Measurements from ENCODE around the gene ZSCAN18.

The ZSCAN18 gene

DNA sequence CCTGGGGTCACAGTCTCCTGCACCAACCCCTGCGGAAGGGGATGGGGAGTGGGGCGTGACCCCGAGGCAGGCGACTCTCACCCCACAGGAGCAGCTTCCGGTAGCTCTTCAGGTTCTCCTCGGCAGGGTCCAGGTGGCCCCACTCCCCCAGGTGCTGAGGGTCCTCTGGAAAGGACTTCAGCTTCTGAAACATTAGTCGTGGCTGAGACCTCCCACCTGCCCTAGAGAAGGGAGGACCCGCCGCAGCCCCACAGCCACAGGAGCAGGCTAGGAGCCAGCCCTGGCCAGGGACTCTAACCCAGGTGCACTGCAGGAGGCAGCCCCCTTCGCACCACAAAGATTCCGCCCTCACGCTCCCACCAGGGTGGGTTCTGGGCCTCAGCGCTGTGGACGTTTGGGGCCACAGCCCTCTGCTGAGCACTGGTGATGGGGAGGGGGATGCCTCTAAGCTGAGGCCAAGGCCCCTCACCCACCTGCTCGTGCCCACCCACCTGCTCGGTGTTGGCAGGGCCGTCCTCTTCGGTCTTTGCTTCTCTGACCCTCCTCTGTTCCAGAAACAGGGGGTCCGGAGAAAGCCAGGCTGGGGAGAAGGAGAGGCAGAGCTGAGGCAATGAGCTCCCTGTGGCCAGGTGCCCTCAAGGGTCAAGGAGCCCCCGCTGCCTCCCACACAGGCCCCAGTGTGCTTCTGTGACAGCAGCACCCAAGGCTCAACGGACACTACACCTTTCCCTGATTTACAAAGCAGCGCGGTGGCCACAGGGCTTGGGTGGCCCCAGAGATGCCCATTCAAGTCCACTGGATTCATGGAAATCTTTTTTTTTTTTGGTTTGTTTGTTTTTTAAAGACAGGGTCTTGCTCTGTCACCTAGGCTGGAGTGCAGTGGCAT, 11.0 kb downstream of the ZSCAN18 start:
- Histone ChIP-seq H3K9ac (ENCODE audit: low read length) (no peak overlapping the region), H2AFZ (ENCODE audit: low read length) (no peak overlapping the region), H3K27ac (ENCODE audit: low read depth, low read length, poor library complexity, severe bottlenecking) (no peak overlapping the region), H3K4me1 (ENCODE audit: insufficient read depth, low read length, severe bottlenecking) (no peaks in the 10 kb centered on the region), H3F3A (ENCODE audit: insufficient read depth, low read length) (no peaks in the 10 kb centered on the region), H3K9me3 (ENCODE audit: low read length) (peaks cover 10% of the 10 kb centered on the region; the same call in 1 of the 2 replicates), H4K20me1 (ENCODE audit: insufficient read depth, low read length) (no peaks in the 10 kb centered on the region), H3K4me3 (ENCODE audit: low read depth, low read length, poor library complexity, severe bottlenecking) (no peak overlapping the region), H3K9me2 (ENCODE audit: low read depth, low read length) (no peaks in the 10 kb centered on the region), H3K27me3 (ENCODE audit: insufficient read depth, low read length) (no peaks in the 10 kb centered on the region), H3K4me2 (ENCODE audit: low read length) (no peak overlapping the region), H3K79me2 (ENCODE audit: insufficient read depth, low read length) (no peaks in the 10 kb centered on the region), H3K36me3 (ENCODE audit: insufficient read depth, low read length) (peaks cover 68% of the 10 kb centered on the region)
- no peak for TF ChIP-seq CTCF (IDR thresholded peaks at IDR 0.05; ENCODE audit: low read length)
- no peak for TF ChIP-seq EZH2 (IDR thresholded peaks at IDR 0.05; ENCODE audit: borderline replicate concordance, low read length)

DNA sequence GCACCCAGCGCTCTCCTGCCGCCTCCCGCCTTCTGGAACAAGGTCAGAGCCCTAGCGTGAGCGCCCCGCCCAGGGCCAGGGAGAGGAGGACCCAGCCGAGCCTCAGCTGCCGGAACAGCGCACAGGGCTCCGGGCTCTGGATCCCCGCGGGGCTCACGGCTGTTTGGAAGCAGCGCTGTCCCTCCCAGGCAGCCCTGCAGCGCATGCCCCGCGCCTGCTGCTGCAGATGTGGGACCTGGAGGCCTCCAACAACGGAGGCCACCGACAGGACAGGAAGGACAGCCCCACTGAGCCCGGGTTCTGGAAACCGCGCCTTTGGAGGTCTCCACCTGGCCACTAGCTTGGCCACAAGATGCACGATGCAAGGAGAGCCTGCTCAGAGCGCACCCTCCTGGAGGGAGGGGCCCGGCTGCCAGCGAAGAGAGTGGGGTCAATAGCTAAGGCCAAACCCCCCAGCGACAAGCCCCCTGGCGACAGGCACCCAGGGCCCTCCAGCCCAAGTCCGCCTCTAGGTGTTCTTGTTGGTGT, 12.6 kb downstream of the ZSCAN18 start:
- no peaks in the 10 kb centered on the region for H3F3A ChIP-seq (ENCODE audit: insufficient read depth, low read length)
- no peaks in the 10 kb centered on the region for H3K27me3 ChIP-seq (ENCODE audit: insufficient read depth, low read length)
- no peaks in the 10 kb centered on the region for H3K79me2 ChIP-seq (ENCODE audit: insufficient read depth, low read length)
- peaks cover 59% of the 10 kb centered on the region for H3K36me3 ChIP-seq (ENCODE audit: insufficient read depth, low read length)
- TF ChIP-seq EZH2 (IDR thresholded peaks at IDR 0.05; ENCODE audit: borderline replicate concordance, low read length) (no peak), CTCF (IDR thresholded peaks at IDR 0.05; ENCODE audit: low read length) (no peak)
- no peak overlapping the region for H3K9ac ChIP-seq (ENCODE audit: low read length)
- no peaks in the 10 kb centered on the region for H4K20me1 ChIP-seq (ENCODE audit: insufficient read depth, low read length)
- no peak overlapping the region for H3K4me3 ChIP-seq (ENCODE audit: low read depth, low read length, poor library complexity, severe bottlenecking)
- H3K27ac ChIP-seq (ENCODE audit: low read depth, low read length, poor library complexity, severe bottlenecking) = no peak overlapping the region
- H3K4me1 ChIP-seq (ENCODE audit: insufficient read depth, low read length, severe bottlenecking) = no peaks in the 10 kb centered on the region
- peaks cover 10% of the 10 kb centered on the region; the same call in 1 of the 2 replicates for H3K9me3 ChIP-seq (ENCODE audit: low read length)
- no peak overlapping the region for H3K4me2 ChIP-seq (ENCODE audit: low read length)
- no peak overlapping the region for H2AFZ ChIP-seq (ENCODE audit: low read length)
- H3K9me2 ChIP-seq (ENCODE audit: low read depth, low read length) = no peaks in the 10 kb centered on the region

- Histone ChIP-seq H4K20me1 (ENCODE audit: insufficient read depth, low read length) (no peaks in the 10 kb centered on the region), H3K4me2 (ENCODE audit: low read length) (no peak overlapping the region), H2AFZ (ENCODE audit: low read length) (no peak overlapping the region), H3F3A (ENCODE audit: insufficient read depth, low read length) (no peaks in the 10 kb centered on the region), H3K36me3 (ENCODE audit: insufficient read depth, low read length) (peaks cover 53% of the 10 kb centered on the region), H3K9ac (ENCODE audit: low read length) (no peak overlapping the region), H3K79me2 (ENCODE audit: insufficient read depth, low read length) (no peaks in the 10 kb centered on the region), H3K9me2 (ENCODE audit: low read depth, low read length) (no peaks in the 10 kb centered on the region), H3K4me3 (ENCODE audit: low read depth, low read length, poor library complexity, severe bottlenecking) (no peak overlapping the region), H3K27me3 (ENCODE audit: insufficient read depth, low read length) (no peaks in the 10 kb centered on the region), H3K27ac (ENCODE audit: low read depth, low read length, poor library complexity, severe bottlenecking) (no peak overlapping the region), H3K4me1 (ENCODE audit: insufficient read depth, low read length, severe bottlenecking) (no peaks in the 10 kb centered on the region), H3K9me3 (ENCODE audit: low read length) (peaks cover 6% of the 10 kb centered on the region; the same call in 1 of the 2 replicates)
- TF ChIP-seq CTCF (IDR thresholded peaks at IDR 0.05; ENCODE audit: low read length) = no peak
These were observed 13.3 kb downstream of the ZSCAN18 start for GRCh38 chr19:58084596-58085347.

All from OCI-LY1 (cell line).